Uterus (tissue), 2 donors: Measurements from ENCODE around the gene DPF3.

Experiments
- CTCF ChIP-seq, 4 experiments: fragments of 200-600 bp in 2 of 4; fragments of 450-650 bp in 2 of 4; sonication (generic) in 2 of 4; IDR thresholded peaks; one replicate each; pipeline ENCODE4 v1.5.1; 2016 to 2019; ENCODE audit warnings: antibody characterized with exemption in 4 of 4, mild to moderate bottlenecking in 2 of 4, moderate library complexity in 1 of 4
- POLR2A ChIP-seq, 2 donors: fragments of 450-650 bp; IDR thresholded peaks; one replicate each; pipeline ENCODE4 v1.6.1; 2016; ENCODE audit warnings: antibody characterized with exemption in 2 of 2, mild to moderate bottlenecking in 1 of 2, moderate library complexity in 1 of 2

- TF ChIP-seq POLR2A (IDR thresholded peaks at IDR 0.05) (no peak), CTCF (IDR thresholded peaks at IDR 0.05) (no peak)
These were observed 141.9 kb downstream of the DPF3 start for GRCh38 chr14:72752034-72752412.
